WERI-Rb-1 (cell line): ENCODE results near the gene CACNG6.
A peak's percentile ranks its signal among the peaks of the same experiment; 100 is the strongest.

Experiments
- DNase-seq: peaks from one replicate; pipeline ENCODE4 v3.0.0-alpha.2; 2020
- H3K27ac ChIP-seq: fragments of 250-450 bp; sonication (Bioruptor Pico); 2 replicates; pipeline ENCODE4 v1.5.1; 2020; ENCODE audit warnings: mild to moderate bottlenecking, moderate library complexity
- H3K27me3 ChIP-seq: fragments of 250-450 bp; sonication (Bioruptor Pico); 2 replicates; pipeline ENCODE4 v1.5.1; 2021; ENCODE audit warnings: mild to moderate bottlenecking, low read depth, moderate library complexity; ENCODE audit not compliant: insufficient read depth, severe bottlenecking
- H3K36me3 ChIP-seq: fragments of 250-450 bp; sonication (Bioruptor Pico); 2 replicates; pipeline ENCODE4 v1.5.1; 2020; ENCODE audit warnings: mild to moderate bottlenecking, moderate library complexity
- H3K4me3 ChIP-seq: 2 replicates; pipeline ENCODE4 v1.5.1; 2011; ENCODE audit warnings: low read depth, mild to moderate bottlenecking, control low read depth, low read length
- H3K9me3 ChIP-seq: fragments of 250-450 bp; sonication (Bioruptor Pico); 2 replicates; pipeline ENCODE4 v1.5.1; 2021; ENCODE audit warnings: mild to moderate bottlenecking, moderate library complexity; ENCODE audit not compliant: severe bottlenecking
- TF ChIP-seq, protein P1 (sequence below): IDR thresholded peaks from 2 replicates; pipeline ENCODE4 v1.5.1; 2011; ENCODE audit warnings: low read depth, mild to moderate bottlenecking, control low read depth, inconsistent platforms, low read length

Gene CACNG6, protein sequence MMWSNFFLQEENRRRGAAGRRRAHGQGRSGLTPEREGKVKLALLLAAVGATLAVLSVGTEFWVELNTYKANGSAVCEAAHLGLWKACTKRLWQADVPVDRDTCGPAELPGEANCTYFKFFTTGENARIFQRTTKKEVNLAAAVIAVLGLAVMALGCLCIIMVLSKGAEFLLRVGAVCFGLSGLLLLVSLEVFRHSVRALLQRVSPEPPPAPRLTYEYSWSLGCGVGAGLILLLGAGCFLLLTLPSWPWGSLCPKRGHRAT

GRCh38 chr19:53991224-53992113, at the start of gene CACNG6:
CACNG6 (plus strand) TSS chr19:53991637; CDS start chr19:53992878, 1,241 bp downstream.
- TF ChIP-seq, protein P1, sequence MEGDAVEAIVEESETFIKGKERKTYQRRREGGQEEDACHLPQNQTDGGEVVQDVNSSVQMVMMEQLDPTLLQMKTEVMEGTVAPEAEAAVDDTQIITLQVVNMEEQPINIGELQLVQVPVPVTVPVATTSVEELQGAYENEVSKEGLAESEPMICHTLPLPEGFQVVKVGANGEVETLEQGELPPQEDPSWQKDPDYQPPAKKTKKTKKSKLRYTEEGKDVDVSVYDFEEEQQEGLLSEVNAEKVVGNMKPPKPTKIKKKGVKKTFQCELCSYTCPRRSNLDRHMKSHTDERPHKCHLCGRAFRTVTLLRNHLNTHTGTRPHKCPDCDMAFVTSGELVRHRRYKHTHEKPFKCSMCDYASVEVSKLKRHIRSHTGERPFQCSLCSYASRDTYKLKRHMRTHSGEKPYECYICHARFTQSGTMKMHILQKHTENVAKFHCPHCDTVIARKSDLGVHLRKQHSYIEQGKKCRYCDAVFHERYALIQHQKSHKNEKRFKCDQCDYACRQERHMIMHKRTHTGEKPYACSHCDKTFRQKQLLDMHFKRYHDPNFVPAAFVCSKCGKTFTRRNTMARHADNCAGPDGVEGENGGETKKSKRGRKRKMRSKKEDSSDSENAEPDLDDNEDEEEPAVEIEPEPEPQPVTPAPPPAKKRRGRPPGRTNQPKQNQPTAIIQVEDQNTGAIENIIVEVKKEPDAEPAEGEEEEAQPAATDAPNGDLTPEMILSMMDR = no peak
- Histone ChIP-seq H3K27ac (peak within 1 kb of the TSS; percentile 93), H3K9me3 (no peaks in the 10 kb centered on the region), H3K36me3 (no peaks in the 10 kb centered on the region), H3K27me3 (no peaks in the 10 kb centered on the region), H3K4me3 (peak within 1 kb of the TSS; percentile 65)
- DNase-seq = peak; percentile 96

DNA sequence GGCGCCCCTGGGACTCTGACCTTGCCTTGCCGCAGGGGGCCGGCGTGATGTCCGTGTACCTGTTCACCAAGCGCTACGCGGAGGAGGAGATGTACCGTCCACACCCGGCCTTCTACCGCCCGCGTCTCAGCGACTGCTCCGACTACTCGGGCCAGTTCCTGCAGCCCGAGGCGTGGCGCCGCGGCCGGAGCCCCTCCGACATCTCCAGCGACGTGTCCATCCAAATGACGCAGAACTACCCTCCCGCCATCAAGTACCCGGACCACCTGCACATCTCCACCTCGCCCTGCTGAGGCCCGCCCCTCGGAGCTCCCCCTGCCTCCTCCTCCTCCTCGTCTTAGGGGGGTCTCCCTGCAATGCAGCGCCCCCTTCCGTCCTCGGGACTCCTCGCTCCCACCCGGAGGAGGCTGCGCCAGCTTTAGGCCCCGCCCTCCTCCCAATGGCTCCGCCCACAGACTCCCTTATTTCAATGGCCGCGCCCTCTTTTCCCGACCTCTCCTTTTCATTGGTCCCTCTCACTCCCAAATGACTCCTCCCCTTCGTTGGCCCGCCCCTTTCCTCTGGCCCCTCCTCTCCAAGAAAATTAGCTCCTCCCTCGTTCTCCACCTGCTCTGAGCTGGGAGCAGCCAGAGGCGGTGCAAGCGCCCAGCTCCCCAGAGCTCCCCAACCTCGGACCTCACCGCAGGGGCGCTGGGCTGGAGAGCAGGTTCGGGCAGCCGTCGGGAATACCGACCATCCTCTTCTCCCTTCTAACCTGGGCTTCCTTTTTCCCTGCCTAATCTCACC, 49.2 kb upstream of the CACNG6 start:
- H3K27ac ChIP-seq = no peak overlapping the region
- H3K4me3 ChIP-seq = no peak overlapping the region
- peaks cover 65% of the 10 kb centered on the region for H3K27me3 ChIP-seq
- peak; percentile 21 for DNase-seq
- TF ChIP-seq, protein P1 = no peak
- no peaks in the 10 kb centered on the region for H3K36me3 ChIP-seq
- H3K9me3 ChIP-seq = peaks cover 10% of the 10 kb centered on the region

DNA sequence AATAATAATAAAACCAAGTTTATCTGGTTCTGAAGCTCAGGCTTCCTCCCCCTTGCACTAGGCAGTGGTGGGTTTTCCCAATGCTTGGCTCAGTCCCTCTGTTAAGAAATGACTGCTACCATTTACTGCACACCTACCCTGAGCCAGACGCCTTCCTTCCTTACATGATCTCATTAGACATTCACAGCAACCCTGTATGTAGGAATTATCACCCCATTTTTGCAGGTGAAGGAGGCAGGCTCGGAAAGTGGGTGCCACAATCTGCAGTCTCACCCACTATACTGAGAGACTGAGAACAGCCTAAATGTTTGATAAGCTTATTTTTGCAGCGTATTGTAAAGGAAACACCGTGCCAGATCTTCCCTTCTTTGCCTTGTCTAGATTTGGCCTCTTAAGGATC, 47.0 kb upstream of the CACNG6 start:
- Histone ChIP-seq H3K36me3 (no peaks in the 10 kb centered on the region), H3K27me3 (peaks cover 62% of the 10 kb centered on the region), H3K27ac (no peak overlapping the region), H3K9me3 (peaks cover 10% of the 10 kb centered on the region), H3K4me3 (no peak overlapping the region)
- no peak for DNase-seq
- TF ChIP-seq, protein P1 = no peak

DNA sequence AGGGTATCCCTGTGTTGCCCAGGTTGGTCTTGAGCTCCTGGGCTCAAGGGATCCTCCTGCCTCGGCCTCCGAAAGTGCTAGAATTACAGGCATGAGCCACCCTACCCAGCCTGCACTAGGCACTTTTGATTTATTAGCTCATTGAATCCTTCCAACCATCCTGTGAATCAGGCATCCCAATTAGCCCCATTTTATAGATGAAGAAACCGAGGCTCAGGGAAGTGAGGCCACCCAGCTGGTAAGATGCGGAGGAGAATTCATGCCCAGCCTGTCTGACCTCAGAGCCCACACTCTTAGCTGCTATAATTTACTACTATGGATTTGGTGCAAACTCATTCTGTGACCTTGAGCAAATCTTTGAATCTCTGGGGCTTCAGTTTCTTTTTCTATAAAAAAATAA, 46.5 kb upstream of the CACNG6 start:
- Histone ChIP-seq H3K36me3 (no peaks in the 10 kb centered on the region), H3K27ac (no peak overlapping the region), H3K9me3 (peaks cover 10% of the 10 kb centered on the region), H3K4me3 (no peak overlapping the region), H3K27me3 (peaks cover 57% of the 10 kb centered on the region)
- DNase-seq = no peak
- TF ChIP-seq, protein P1 = no peak

GRCh38 chr19:53945441-53945840, 46.0 kb upstream of the CACNG6 start:
- Histone ChIP-seq H3K27me3 (peaks cover 54% of the 10 kb centered on the region), H3K27ac (no peak overlapping the region), H3K9me3 (peaks cover 10% of the 10 kb centered on the region), H3K36me3 (no peaks in the 10 kb centered on the region), H3K4me3 (no peak overlapping the region)
- peak; percentile 21 for DNase-seq
- TF ChIP-seq, protein P1 = no peak
